Measurements from ENCODE around the gene STK32C. TPM values are rescaled to one million over a fixed set of nuclear protein-coding genes. Genes with fewer than 3 reads are reported as not detected.

The STK32C gene
- total RNA-seq, 6 donors from 2014 or later = 4.8 to 18.3 (median 15.6) TPM

- 84 to 91% methylated on average over 6 of the region's 6 CpGs for WGBS, 2 donors
- TF ChIP-seq EP300 (IDR thresholded peaks at IDR 0.05) (no peak), CTCF (IDR thresholded peaks at IDR 0.05) (no peak)
- Histone ChIP-seq H3K27ac (peak overlapping the region in 1 of 4 donors; percentile 77), H3K4me3 (no peak overlapping the region), H3K4me1 (peaks cover 3 to 12% (median 7%) of the 10 kb centered on the region in 4 donors), H3K9me3 (no peaks in the 10 kb centered on the region), H3K36me3 (peaks cover 0 to 5% (median 2%) of the 10 kb centered on the region in 4 donors), H3K27me3 (no peaks in the 10 kb centered on the region)
- DNase-seq = peak in 1 of 2 donors; percentile 32
- no peak for ATAC-seq (ENCODE audit: low FRiP score in 2 of 2)
Observed at GRCh38 chr10:132229096-132229495, 78.7 kb downstream of the STK32C start.

- H3K9me3 ChIP-seq = no peaks in the 10 kb centered on the region
- H3K27me3 ChIP-seq = no peaks in the 10 kb centered on the region
- no peak overlapping the region for H3K4me3 ChIP-seq
- H3K36me3 ChIP-seq = peaks cover 0 to 5% (median 2%) of the 10 kb centered on the region in 4 donors
- H3K4me1 ChIP-seq = peaks cover 3 to 12% (median 7%) of the 10 kb centered on the region in 4 donors
- DNase-seq = peak in 1 of 2 donors; percentile 43
- TF ChIP-seq CTCF (IDR thresholded peaks at IDR 0.05) (no peak), POLR2AphosphoS5 (IDR thresholded peaks at IDR 0.05) (no peak), EP300 (IDR thresholded peaks at IDR 0.05) (no peak), POLR2A (IDR thresholded peaks at IDR 0.05) (no peak)
- WGBS, 2 donors = 96 to 100% methylated on average over 4 to 12 of the region's 14 CpGs
- ATAC-seq (ENCODE audit: low FRiP score in 2 of 2) = no peak
- no peak overlapping the region for H3K27ac ChIP-seq
Observed at GRCh38 chr10:132228616-132229015, 79.1 kb downstream of the STK32C start.

GRCh38 chr10:132227851-132228390, 79.8 kb downstream of the STK32C start:
- Histone ChIP-seq H3K27ac (no peak overlapping the region), H3K9me3 (no peaks in the 10 kb centered on the region), H3K27me3 (no peaks in the 10 kb centered on the region), H3K36me3 (peaks cover 0 to 5% (median 2%) of the 10 kb centered on the region in 4 donors), H3K4me3 (no peak overlapping the region), H3K4me1 (peaks cover 3 to 17% (median 6%) of the 10 kb centered on the region in 4 donors)
- no peak for TF ChIP-seq POLR2A (IDR thresholded peaks at IDR 0.05)
- TF ChIP-seq EP300 (IDR thresholded peaks at IDR 0.05) = no peak
- TF ChIP-seq POLR2AphosphoS5 (IDR thresholded peaks at IDR 0.05) = no peak
- no peak for TF ChIP-seq CTCF (IDR thresholded peaks at IDR 0.05)
- ATAC-seq (ENCODE audit: low FRiP score in 2 of 2) (no peak), DNase-seq (peak in 1 of 2 donors; percentile 80)
- 88 to 96% methylated on average over 26 to 29 of the region's 29 CpGs for WGBS, 2 donors

GRCh38 chr10:132226586-132227405, 81.0 kb downstream of the STK32C start:
- ATAC-seq (ENCODE audit: low FRiP score in 2 of 2) = no peak

More at GRCh38 chr10:132226586-132227405, 81.0 kb downstream of the STK32C start:
- Histone ChIP-seq H3K27me3 (no peaks in the 10 kb centered on the region), H3K36me3 (peaks cover 0 to 5% (median 2%) of the 10 kb centered on the region in 4 donors), H3K9me3 (no peaks in the 10 kb centered on the region), H3K4me3 (no peak overlapping the region), H3K4me1 (peaks cover 3 to 18% (median 5%) of the 10 kb centered on the region in 4 donors), H3K27ac (no peak overlapping the region)
- DNase-seq = peak in 1 of 2 donors; percentile 75
- 91% methylated on average over 6 to 27 of the region's 27 CpGs for WGBS, 2 donors
- TF ChIP-seq CTCF (IDR thresholded peaks at IDR 0.05) (no peak), EP300 (IDR thresholded peaks at IDR 0.05) (no peak), POLR2A (IDR thresholded peaks at IDR 0.05) (no peak), POLR2AphosphoS5 (IDR thresholded peaks at IDR 0.05) (no peak)

Measured in upper lobe of left lung (tissue), 6 donors.